ENCODE measurements around the gene DENND5A. TPM values are rescaled to one million over a fixed set of nuclear protein-coding genes. Genes with fewer than 3 reads are reported as not detected.
A peak's percentile ranks its signal among the peaks of the same experiment; 100 is the strongest.

DENND5A gene
- total RNA-seq = 10 to 100 TPM; 74.3 to 75.2 TPM

DNA sequence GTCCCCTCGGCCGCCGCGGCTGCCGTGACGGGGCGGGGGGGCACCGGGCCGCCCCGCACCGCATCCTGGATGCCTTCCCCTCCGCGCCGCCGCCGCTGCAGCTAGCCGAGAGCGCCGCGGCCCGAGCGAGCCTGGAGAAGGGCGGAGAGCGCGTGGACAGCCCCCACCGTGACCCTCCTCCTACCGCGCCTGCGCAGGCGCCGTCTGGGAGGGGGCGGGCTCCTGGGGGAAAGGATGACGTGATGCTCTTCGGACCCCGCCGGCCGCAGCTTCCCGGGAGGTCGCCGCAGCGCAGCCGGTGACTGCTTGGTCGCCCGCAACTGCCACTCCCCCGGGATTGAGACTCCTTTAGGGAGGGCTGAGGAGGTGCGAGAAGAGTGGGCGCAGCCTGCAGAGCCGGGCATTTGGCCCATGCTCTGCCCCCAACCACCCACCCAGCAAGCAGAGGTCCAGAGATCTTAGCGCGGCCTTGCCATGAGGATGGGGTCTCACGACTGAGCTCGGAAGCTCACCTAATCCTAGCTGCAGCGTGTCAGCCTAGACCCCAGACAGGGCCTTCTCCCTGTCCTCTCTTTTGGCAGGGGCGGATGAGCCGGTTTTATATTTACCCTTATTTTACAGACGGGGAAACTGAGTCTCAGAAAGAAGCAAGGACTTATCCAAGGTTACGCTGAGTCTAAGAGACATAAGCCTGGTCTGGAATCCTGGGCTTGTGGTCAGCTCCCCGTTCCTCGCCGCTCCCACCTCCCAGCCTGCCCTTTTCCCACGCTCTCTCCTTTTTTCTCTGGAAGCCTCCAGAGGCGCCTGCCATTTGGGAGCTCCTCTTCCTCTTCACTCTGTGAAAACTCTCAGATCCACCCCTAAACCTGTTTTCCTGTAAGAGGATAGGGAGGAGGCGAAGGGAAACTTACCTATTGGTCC, at the start of gene DENND5A:
Gene DENND5A, minus strand, starts transcription at position 140 of the 921 bp plus-strand sequence. CDS start 281 bp downstream, outside the sequence.
- ATAC-seq (ENCODE audit: low read depth) = peak; percentile 67
- Mint-ChIP-seq H3K4me3 (peak within 1 kb of the TSS; percentile 93), H3K27me3 (peaks cover 14% of the 10 kb centered on the region), H3K9me3 (no peaks in the 10 kb centered on the region), H3K27ac (peak within 1 kb of the TSS; percentile 90), H3K36me3 (peaks cover 3% of the 10 kb centered on the region), H3K4me1 (peaks cover 27% of the 10 kb centered on the region)
- DNase-seq = no peak
- POLR2A ChIA-PET = interaction anchor here (0.6 to 2.1 kb wide), 10 partner anchors 8 to 308 kb away, joined by 3 to 12 read pairs (median 8); partner anchors contain the start of genes TMEM41B, WEE1 and ZNF143

GRCh38 chr11:9314291-9315077, 49.3 kb upstream of the DENND5A start, which contains the start of gene TMEM41B:
Gene TMEM41B (minus strand): TSS chr11:9314593. CDS start chr11:9314441, 152 bp downstream.
- Mint-ChIP-seq H3K27ac (peak within 1 kb of the TSS; percentile 100), H3K9me3 (no peaks in the 10 kb centered on the region), H3K4me3 (peak within 1 kb of the TSS; percentile 99), H3K27me3 (peaks cover 18% of the 10 kb centered on the region), H3K36me3 (peaks cover 16% of the 10 kb centered on the region), H3K4me1 (peaks cover 17% of the 10 kb centered on the region)
- ATAC-seq (ENCODE audit: low read depth) (peak; percentile 94), DNase-seq (peak; percentile 100)
- POLR2A ChIA-PET = interaction anchor here (0.6 to 3.8 kb wide), 11 partner anchors 29 to 632 kb away, joined by 3 to 22 read pairs (median 4); partner anchors contain the start of genes DENND5A, IPO7, RPL27A and ZNF143

- Mint-ChIP-seq H3K36me3 (peaks cover 21% of the 10 kb centered on the region), H3K9me3 (no peaks in the 10 kb centered on the region), H3K27ac (peak overlapping the region; percentile 100), H3K4me3 (peak overlapping the region; percentile 99), H3K27me3 (peaks cover 12% of the 10 kb centered on the region), H3K4me1 (peaks cover 17% of the 10 kb centered on the region)
- ATAC-seq (ENCODE audit: low read depth) = peak; percentile 5
- POLR2A ChIA-PET = interaction anchor here (0.6 to 3.8 kb wide), 10 partner anchors 12 to 631 kb away, joined by 3 to 22 read pairs (median 6); partner anchors contain the start of genes DENND5A, IPO7, RPL27A and ZNF143
- DNase-seq = no peak
Measured at GRCh38 chr11:9313648-9314290, 48.6 kb upstream of the DENND5A start.

GRCh38 chr11:9310485-9311090, 45.4 kb upstream of the DENND5A start:
- peaks cover 5% of the 10 kb centered on the region for H3K9me3 Mint-ChIP-seq
- no peaks in the 10 kb centered on the region for H3K27me3 Mint-ChIP-seq
- peaks cover 24% of the 10 kb centered on the region for H3K4me1 Mint-ChIP-seq
- ATAC-seq (ENCODE audit: low read depth) = no peak
- no peak overlapping the region for H3K27ac Mint-ChIP-seq
- no peak for DNase-seq
- peaks cover 30% of the 10 kb centered on the region for H3K36me3 Mint-ChIP-seq
- POLR2A ChIA-PET = interaction anchor here (0.7 to 1.1 kb wide), 3 partner anchors 46 to 278 kb away, joined by 3 to 5 read pairs (median 3); partner anchors contain the start of genes DENND5A and ZNF143
- H3K4me3 Mint-ChIP-seq = no peak overlapping the region

- POLR2A ChIA-PET = no interaction called here
- Mint-ChIP-seq H3K27ac (no peak overlapping the region), H3K4me1 (peaks cover 7% of the 10 kb centered on the region), H3K9me3 (peaks cover 5% of the 10 kb centered on the region), H3K4me3 (no peak overlapping the region), H3K27me3 (no peaks in the 10 kb centered on the region), H3K36me3 (peaks cover 13% of the 10 kb centered on the region)
- ATAC-seq (ENCODE audit: low read depth) (no peak), DNase-seq (no peak)
Measured at GRCh38 chr11:9304178-9304577, 39.0 kb upstream of the DENND5A start.

GRCh38 chr11:9302448-9302847, 37.3 kb upstream of the DENND5A start:
- DNase-seq = no peak
- Mint-ChIP-seq H3K4me3 (no peak overlapping the region), H3K4me1 (peaks cover 3% of the 10 kb centered on the region), H3K27ac (no peak overlapping the region), H3K36me3 (peaks cover 6% of the 10 kb centered on the region), H3K27me3 (no peaks in the 10 kb centered on the region), H3K9me3 (no peaks in the 10 kb centered on the region)
- POLR2A ChIA-PET = interaction anchor here (1.8 kb wide), 1 partner anchor 11 kb away, joined by 6 read pairs; no protein-coding TSS in a partner anchor
- ATAC-seq (ENCODE audit: low read depth) = no peak

DNA sequence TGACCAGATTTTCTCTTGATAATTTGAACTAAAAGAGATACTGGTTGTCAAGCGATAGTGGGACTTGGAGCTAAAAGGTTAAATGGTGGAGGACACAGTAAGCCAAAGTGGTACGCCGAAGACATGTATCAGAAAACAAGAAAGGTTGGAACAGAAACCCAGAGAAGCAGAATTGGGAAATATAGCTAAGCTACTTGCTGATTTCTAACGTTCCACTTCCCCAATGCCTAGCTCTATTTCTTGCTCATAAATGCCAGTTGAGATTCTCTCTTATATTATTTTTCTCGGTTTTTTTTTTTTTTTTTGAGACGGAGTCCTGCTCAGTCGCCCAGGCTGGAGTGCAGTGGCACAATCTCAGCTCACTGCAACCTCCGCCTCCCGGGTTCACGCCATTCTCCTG, 36.6 kb upstream of the DENND5A start:
- H3K27me3 Mint-ChIP-seq = no peaks in the 10 kb centered on the region
- no peaks in the 10 kb centered on the region for H3K9me3 Mint-ChIP-seq
- H3K36me3 Mint-ChIP-seq = peaks cover 2% of the 10 kb centered on the region
- no peak overlapping the region for H3K27ac Mint-ChIP-seq
- no peak overlapping the region for H3K4me3 Mint-ChIP-seq
- ATAC-seq (ENCODE audit: low read depth) = no peak
- no peak for DNase-seq
- H3K4me1 Mint-ChIP-seq = peaks cover under 1% of the 10 kb centered on the region
- POLR2A ChIA-PET = interaction anchor here (1.8 kb wide), 1 partner anchor 12 kb away, joined by 6 read pairs; no protein-coding TSS in a partner anchor

DNA sequence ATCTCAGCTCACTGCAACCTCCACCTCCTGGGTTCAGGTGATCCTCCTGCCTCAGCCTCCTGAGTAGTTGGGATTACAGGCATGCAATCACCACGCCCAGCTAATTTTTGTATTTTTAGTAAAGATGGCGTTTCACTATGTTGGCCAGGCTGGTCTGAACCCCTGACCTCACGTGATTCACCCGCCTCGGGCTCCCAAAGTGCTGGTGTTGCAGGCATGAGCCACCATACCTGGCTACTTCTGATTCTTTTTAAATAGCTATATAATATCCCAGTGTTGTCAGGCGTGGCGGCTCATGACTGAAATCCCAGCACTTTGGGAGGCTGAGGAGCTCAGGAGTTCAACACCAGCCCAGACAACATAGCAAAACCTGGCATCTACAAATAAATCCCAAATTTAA, 28.5 kb upstream of the DENND5A start:
- H3K4me3 Mint-ChIP-seq = no peak overlapping the region
- no peak overlapping the region for H3K27ac Mint-ChIP-seq
- ATAC-seq (ENCODE audit: low read depth) = no peak
- no peaks in the 10 kb centered on the region for H3K27me3 Mint-ChIP-seq
- peaks cover 21% of the 10 kb centered on the region for H3K36me3 Mint-ChIP-seq
- H3K9me3 Mint-ChIP-seq = no peaks in the 10 kb centered on the region
- DNase-seq = no peak
- POLR2A ChIA-PET = interaction anchor here (0.5 to 0.6 kb wide), 2 partner anchors 160 to 226 kb away, joined by 3 read pairs; no protein-coding TSS in a partner anchor
- H3K4me1 Mint-ChIP-seq = peaks cover 6% of the 10 kb centered on the region

- ATAC-seq (ENCODE audit: low read depth) = no peak
- Mint-ChIP-seq H3K27ac (no peak overlapping the region), H3K4me3 (no peak overlapping the region), H3K4me1 (peaks cover 10% of the 10 kb centered on the region), H3K27me3 (no peaks in the 10 kb centered on the region), H3K36me3 (peaks cover 11% of the 10 kb centered on the region), H3K9me3 (no peaks in the 10 kb centered on the region)
- POLR2A ChIA-PET = no interaction called here
- DNase-seq = no peak
Measured at GRCh38 chr11:9285850-9286587, 20.9 kb upstream of the DENND5A start.

DNA sequence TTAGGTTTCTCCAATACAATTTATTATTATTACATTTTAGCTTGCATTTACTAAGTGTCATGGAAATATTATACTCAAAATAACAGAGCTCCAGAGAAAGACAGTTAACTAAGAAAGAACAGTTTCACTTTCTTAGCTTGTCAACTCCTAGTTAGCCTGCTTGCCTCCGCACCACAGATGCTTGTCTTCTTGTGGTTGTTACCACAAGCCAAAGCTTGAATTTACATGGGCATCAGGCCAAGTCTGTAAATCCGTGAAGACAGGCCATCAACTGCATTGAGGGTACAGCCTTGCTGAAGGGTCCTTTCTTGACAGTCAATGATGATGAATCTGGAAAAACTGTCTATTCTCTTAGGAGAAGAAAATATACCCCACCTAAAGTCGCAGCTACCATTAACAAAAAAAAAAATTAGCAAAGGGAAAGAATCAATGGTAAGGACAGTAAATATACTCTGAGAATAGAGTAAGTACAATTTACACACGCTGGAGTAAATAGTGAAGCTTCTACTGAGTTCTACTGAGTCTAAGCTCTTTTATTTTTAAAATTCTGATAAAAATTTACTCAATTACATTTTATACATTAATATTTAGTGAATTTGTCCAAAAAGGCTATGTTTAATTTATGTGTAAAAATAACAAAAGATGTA, 15.6 kb upstream of the DENND5A start:
- peaks cover 15% of the 10 kb centered on the region for H3K4me1 Mint-ChIP-seq
- ATAC-seq (ENCODE audit: low read depth) (peak; percentile 95), DNase-seq (peak; percentile 44)
- POLR2A ChIA-PET = interaction anchor here (0.6 to 2.4 kb wide), 7 partner anchors 16 to 180 kb away, joined by 4 to 21 read pairs (median 7); partner anchors contain the start of genes DENND5A, IPO7, TMEM41B and ZNF143
- H3K9me3 Mint-ChIP-seq = no peaks in the 10 kb centered on the region
- H3K36me3 Mint-ChIP-seq = peaks cover 8% of the 10 kb centered on the region
- no peaks in the 10 kb centered on the region for H3K27me3 Mint-ChIP-seq
- H3K27ac Mint-ChIP-seq = peak overlapping the region; percentile 76
- H3K4me3 Mint-ChIP-seq = peak overlapping the region; percentile 72

DNA sequence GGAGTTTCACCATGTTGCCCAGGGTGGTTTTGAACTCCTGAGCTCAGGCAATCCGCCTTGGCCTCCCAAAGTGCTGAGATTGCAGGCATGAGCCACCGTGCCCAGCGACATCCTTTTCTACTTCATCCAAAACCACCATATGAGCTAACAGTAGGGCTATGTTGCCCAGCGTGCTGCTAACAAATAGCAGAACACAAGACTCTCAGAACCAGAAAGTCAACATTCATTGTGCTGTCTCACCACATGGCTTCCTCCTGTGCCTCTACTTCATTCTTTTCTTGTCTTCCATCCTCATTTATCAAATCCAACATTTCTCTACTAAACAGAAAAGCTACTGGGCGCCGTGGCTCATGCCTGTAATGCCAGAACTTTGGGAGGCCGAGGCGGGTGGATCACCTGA, 12.0 kb upstream of the DENND5A start:
- ATAC-seq (ENCODE audit: low read depth) (no peak), DNase-seq (no peak)
- H3K27ac Mint-ChIP-seq = no peak overlapping the region
- peaks cover 6% of the 10 kb centered on the region for H3K36me3 Mint-ChIP-seq
- H3K9me3 Mint-ChIP-seq = no peaks in the 10 kb centered on the region
- no peak overlapping the region for H3K4me3 Mint-ChIP-seq
- H3K4me1 Mint-ChIP-seq = peaks cover 18% of the 10 kb centered on the region
- POLR2A ChIA-PET = interaction anchor here (0.8 kb wide), 1 partner anchor 36 kb away, joined by 4 read pairs; no protein-coding TSS in a partner anchor
- H3K27me3 Mint-ChIP-seq = no peaks in the 10 kb centered on the region
